ENCODE measurements around the gene LCE3A. TPM values are rescaled to one million over a fixed set of nuclear protein-coding genes. Genes with fewer than 3 reads are reported as not detected.
"Not testable (repeated sequence)": the region's sequence is repeated elsewhere in the genome, so short reads cannot be mapped to it uniquely, and the experiment has no call there.

LCE3A gene
- total RNA-seq, result not detected
- not detected for polyA plus RNA-seq

GRCh38 chr1:152622803-152623202 lies at the start of gene LCE3A:
TSS of gene LCE3A (minus strand) at chr1:152623103. CDS start at chr1:152623103, 0 bp downstream.
- 58 to 64% methylated on average over 9 to 10 of the region's 10 CpGs for WGBS, 2 donors
- FAIRE-seq (no peak), ATAC-seq (peak in 1 of 4 donors; percentile 18), DNase-seq (peak in 1 of 6 donors; percentile 27)
- intact Hi-C loops (cut with DNase I), result no loop called here
- no peaks in the 10 kb centered on the region for H3K4me1 ChIP-seq
- no peaks in the 10 kb centered on the region for H3K36me3 ChIP-seq
- no peak within 1 kb of the TSS for H3K4me3 ChIP-seq
- no peak for TF ChIP-seq CTCF (IDR thresholded peaks at IDR 0.05)
- H3K27ac ChIP-seq, result no peak within 1 kb of the TSS
- H3K9me3 ChIP-seq, result no peaks in the 10 kb centered on the region
- no peaks in the 10 kb centered on the region for H3K27me3 ChIP-seq

- no peaks in the 10 kb centered on the region for H3K36me3 ChIP-seq
- ATAC-seq (no peak), FAIRE-seq (no peak), DNase-seq (no peak)
- H3K4me3 ChIP-seq, result no peak overlapping the region
- H3K9me3 ChIP-seq, result no peaks in the 10 kb centered on the region
- 75 to 78% methylated on average over 5 of the region's 5 CpGs for WGBS, 2 donors
- H3K4me1 ChIP-seq, result no peaks in the 10 kb centered on the region
- no peak for TF ChIP-seq CTCF (IDR thresholded peaks at IDR 0.05)
- no peaks in the 10 kb centered on the region for H3K27me3 ChIP-seq
- intact Hi-C loops (cut with DNase I), result no loop called here
- no peak overlapping the region for H3K27ac ChIP-seq
These were observed 44.7 kb upstream of the LCE3A start for GRCh38 chr1:152667648-152668047.

DNA sequence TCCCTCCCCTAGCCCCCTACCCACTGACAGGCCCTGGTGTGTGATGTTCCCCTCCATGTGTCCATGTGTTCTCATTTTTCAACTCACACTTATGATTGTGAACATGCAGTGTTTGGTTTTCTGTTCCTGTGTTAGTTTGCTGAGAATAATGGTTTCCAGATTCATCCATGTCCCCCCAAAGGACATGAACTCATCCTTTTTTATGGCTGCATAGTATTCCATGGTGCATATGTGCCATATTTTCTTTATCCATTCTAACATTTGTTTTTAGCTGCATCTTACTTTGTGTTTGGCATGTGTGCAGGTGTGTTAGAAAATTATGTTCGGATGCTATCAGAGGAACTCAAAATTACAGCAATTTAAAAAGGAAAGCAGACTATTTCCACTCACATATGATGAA lies 43.3 kb upstream of the LCE3A start:
- H3K36me3 ChIP-seq; H3K4me3 ChIP-seq; FAIRE-seq; H3K27me3 ChIP-seq; intact Hi-C loops (cut with DNase I); H3K4me1 ChIP-seq; H3K9me3 ChIP-seq; ATAC-seq; H3K27ac ChIP-seq; DNase-seq: not testable (repeated sequence)
- WGBS, 2 donors, result 72 to 77% methylated on average over 1 of the region's 1 CpG

DNA sequence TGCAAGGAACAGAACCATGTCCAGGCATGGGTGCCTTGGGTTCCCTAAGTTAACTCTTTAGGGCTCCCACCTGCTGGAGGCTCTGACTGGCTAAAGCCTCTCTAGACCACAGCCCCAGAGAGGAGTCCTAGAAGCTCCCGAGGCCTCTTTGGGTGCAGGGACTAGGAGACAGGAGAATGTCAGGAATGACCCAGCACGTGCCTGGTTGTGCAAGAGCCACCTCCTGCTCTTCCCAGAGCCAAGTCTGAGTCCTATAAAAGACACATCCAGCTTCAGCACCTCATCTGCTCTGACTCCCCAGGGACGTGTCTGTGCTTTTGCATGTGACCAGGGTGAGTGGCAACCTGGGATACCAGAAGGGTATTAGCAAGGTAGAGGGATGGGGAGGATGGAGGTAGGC lies 40.2 kb upstream of the LCE3A start, which contains the start of gene LCE2D:
TSS of gene LCE2D (plus strand) at position 283 of the 400 bp plus-strand sequence. CDS start 726 bp downstream, outside the sequence.
- ATAC-seq (no peak), DNase-seq (no peak), FAIRE-seq (no peak)
- Histone ChIP-seq H3K4me1 (no peaks in the 10 kb centered on the region), H3K9me3 (no peaks in the 10 kb centered on the region), H3K27me3 (no peaks in the 10 kb centered on the region), H3K36me3 (no peaks in the 10 kb centered on the region), H3K4me3 (no peak within 1 kb of the TSS), H3K27ac (no peak within 1 kb of the TSS)
- 45 to 46% methylated on average over 3 of the region's 3 CpGs for WGBS, 2 donors
- TF ChIP-seq CTCF (IDR thresholded peaks at IDR 0.05), result no peak
- intact Hi-C loops (cut with DNase I), result no loop called here

DNA sequence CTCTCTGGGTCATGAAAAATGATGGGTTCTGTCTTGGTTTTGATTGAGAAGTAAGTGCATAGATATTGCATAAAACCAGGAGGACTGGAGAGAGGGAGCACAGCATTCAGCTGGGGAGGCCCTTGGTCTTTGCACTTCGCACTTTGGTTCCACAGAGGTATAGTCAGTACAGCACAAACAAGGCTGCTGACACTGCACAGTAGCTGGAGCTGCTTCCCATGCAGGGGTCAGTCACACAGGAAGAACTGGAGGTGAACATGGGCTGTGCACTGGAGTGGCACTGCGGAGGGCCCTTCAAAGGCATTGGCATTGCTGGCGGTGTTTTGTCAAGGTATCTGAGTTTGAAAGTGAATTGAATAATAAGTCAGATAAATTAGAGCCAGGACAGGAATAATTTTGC lies 35.7 kb upstream of the LCE3A start:
- DNase-seq, result no peak
- TF ChIP-seq CTCF (IDR thresholded peaks at IDR 0.05), result no peak

More for the DNA sequence above, 35.7 kb upstream of the LCE3A start:
- no peak for FAIRE-seq
- no peak for ATAC-seq
- 92% methylated on average over 3 of the region's 3 CpGs for WGBS, 2 donors
- no peaks in the 10 kb centered on the region for H3K27me3 ChIP-seq
- no peak overlapping the region for H3K27ac ChIP-seq
- H3K4me1 ChIP-seq, result no peaks in the 10 kb centered on the region
- no peak overlapping the region for H3K4me3 ChIP-seq
- no peaks in the 10 kb centered on the region for H3K9me3 ChIP-seq
- no peaks in the 10 kb centered on the region for H3K36me3 ChIP-seq
- intact Hi-C loops (cut with DNase I), result no loop called here

Measured in pancreas (tissue), 10 donors.